ENCODE results near the gene GMNN.

DNA sequence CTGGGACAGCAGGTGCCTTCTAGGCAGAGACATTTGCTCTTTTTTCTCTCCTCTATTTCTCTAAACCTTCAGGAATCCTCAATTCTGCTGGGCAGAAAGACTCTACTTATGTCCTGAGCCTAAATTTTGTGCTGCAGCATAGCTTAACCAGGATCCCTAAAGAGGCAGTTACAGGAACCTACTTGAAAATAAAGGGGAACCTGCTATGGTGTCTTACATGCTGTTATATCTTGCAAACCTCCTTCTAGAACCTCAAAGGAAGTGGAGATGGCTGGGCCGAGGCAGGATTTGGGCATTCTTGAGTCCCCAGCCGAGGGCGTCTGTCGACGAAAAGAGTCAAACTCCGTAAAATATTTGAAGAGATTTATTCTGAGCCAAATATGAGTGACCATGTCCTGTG is 17.1 kb upstream of the GMNN start:
- TF ChIP-seq, protein P1, sequence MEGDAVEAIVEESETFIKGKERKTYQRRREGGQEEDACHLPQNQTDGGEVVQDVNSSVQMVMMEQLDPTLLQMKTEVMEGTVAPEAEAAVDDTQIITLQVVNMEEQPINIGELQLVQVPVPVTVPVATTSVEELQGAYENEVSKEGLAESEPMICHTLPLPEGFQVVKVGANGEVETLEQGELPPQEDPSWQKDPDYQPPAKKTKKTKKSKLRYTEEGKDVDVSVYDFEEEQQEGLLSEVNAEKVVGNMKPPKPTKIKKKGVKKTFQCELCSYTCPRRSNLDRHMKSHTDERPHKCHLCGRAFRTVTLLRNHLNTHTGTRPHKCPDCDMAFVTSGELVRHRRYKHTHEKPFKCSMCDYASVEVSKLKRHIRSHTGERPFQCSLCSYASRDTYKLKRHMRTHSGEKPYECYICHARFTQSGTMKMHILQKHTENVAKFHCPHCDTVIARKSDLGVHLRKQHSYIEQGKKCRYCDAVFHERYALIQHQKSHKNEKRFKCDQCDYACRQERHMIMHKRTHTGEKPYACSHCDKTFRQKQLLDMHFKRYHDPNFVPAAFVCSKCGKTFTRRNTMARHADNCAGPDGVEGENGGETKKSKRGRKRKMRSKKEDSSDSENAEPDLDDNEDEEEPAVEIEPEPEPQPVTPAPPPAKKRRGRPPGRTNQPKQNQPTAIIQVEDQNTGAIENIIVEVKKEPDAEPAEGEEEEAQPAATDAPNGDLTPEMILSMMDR (IDR thresholded peaks at IDR 0.05), result no peak
- no peak for TF ChIP-seq EZH2 (IDR thresholded peaks at IDR 0.05; ENCODE audit: borderline replicate concordance, insufficient read depth, low read depth, low read length, poor library complexity, severe bottlenecking)
